Nephron progenitor cell (in vitro differentiated cells): Measurements from ENCODE around the gene ADAMTS18.

Experiments
- DNase-seq: peaks from one replicate; pipeline ENCODE4 v3.0.0; 2021
- H3K27ac Mint-ChIP-seq: 2 replicates; pipeline ENCODE4 v1.8.0; 2021; ENCODE audit warnings: mild to moderate bottlenecking, moderate library complexity, mixed read lengths
- H3K27me3 Mint-ChIP-seq: 2 replicates; pipeline ENCODE4 v1.8.0; 2021; ENCODE audit warnings: mild to moderate bottlenecking, low read depth, mixed read lengths; ENCODE audit not compliant: poor library complexity
- H3K36me3 Mint-ChIP-seq: 2 replicates; pipeline ENCODE4 v1.8.0; 2021; ENCODE audit warnings: low read depth, mixed read lengths
- H3K4me1 Mint-ChIP-seq: 2 replicates; pipeline ENCODE4 v1.8.0; 2021; ENCODE audit warnings: mixed read lengths
- H3K4me3 Mint-ChIP-seq: 2 replicates; pipeline ENCODE4 v1.8.0; 2021; ENCODE audit warnings: mild to moderate bottlenecking, moderate library complexity, mixed read lengths
- H3K9me3 Mint-ChIP-seq: 2 replicates; pipeline ENCODE4 v1.8.0; 2021; ENCODE audit warnings: mild to moderate bottlenecking, moderate library complexity, mixed read lengths
- TF ChIP-seq, protein P1 (sequence below): fragments of 200-600 bp; sonication (generic); IDR thresholded peaks from 2 replicates; pipeline ENCODE4 v1.5.0; 2021; ENCODE audit warnings: antibody characterized with exemption

ADAMTS18 gene

DNA sequence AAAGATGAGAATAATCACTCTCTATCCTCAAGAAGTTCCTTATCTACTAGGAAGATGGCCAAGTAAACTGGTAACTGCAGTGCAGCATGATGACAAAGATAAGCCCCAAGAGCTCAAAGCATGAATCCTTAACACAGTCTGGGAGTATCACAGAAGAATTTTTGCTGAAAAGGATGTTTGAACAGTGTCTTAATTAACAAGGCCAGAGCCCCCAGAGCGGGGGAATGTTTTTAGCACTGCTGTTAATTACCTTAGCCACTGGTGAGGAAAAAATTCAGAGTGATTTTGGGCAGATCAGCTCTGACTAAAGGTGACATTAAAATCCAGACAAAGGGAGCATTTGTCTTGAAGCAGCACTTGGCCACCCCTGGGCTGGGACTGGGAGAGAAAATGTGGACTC, 30.1 kb downstream of the ADAMTS18 start:
- Mint-ChIP-seq H3K27ac (peak overlapping the region; percentile 50), H3K9me3 (peaks cover 25% of the 10 kb centered on the region), H3K27me3 (no peaks in the 10 kb centered on the region), H3K4me3 (no peak overlapping the region), H3K4me1 (peaks cover 30% of the 10 kb centered on the region), H3K36me3 (peaks cover 14% of the 10 kb centered on the region)
- DNase-seq: no peak
- TF ChIP-seq, protein P1, sequence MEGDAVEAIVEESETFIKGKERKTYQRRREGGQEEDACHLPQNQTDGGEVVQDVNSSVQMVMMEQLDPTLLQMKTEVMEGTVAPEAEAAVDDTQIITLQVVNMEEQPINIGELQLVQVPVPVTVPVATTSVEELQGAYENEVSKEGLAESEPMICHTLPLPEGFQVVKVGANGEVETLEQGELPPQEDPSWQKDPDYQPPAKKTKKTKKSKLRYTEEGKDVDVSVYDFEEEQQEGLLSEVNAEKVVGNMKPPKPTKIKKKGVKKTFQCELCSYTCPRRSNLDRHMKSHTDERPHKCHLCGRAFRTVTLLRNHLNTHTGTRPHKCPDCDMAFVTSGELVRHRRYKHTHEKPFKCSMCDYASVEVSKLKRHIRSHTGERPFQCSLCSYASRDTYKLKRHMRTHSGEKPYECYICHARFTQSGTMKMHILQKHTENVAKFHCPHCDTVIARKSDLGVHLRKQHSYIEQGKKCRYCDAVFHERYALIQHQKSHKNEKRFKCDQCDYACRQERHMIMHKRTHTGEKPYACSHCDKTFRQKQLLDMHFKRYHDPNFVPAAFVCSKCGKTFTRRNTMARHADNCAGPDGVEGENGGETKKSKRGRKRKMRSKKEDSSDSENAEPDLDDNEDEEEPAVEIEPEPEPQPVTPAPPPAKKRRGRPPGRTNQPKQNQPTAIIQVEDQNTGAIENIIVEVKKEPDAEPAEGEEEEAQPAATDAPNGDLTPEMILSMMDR: no peak

GRCh38 chr16:77403732-77404131, 31.1 kb downstream of the ADAMTS18 start:
- H3K4me1 Mint-ChIP-seq: peaks cover 26% of the 10 kb centered on the region
- H3K27ac Mint-ChIP-seq: peak overlapping the region; percentile 45
- no peak for DNase-seq
- H3K36me3 Mint-ChIP-seq: peaks cover 14% of the 10 kb centered on the region
- H3K27me3 Mint-ChIP-seq: no peaks in the 10 kb centered on the region
- TF ChIP-seq, protein P1: no peak
- no peak overlapping the region for H3K4me3 Mint-ChIP-seq
- peaks cover 25% of the 10 kb centered on the region for H3K9me3 Mint-ChIP-seq

DNA sequence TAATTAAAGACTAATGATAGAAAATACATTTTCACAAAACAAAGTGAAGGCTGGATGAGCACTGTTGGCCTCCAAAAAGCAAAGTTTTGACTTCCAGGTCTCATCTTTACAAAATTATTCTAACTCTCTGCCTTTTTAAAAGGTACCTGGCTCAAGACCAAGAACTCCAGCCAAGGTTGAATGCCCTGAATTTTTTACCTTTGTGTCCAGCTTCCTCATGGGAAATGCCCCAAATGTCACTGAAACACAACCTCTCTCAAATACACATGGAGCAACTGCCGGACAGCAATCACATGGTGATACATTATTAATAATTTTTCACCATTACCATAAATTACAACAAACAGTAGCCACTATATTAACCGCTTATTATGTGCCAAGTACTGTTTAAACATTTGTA, 32.2 kb downstream of the ADAMTS18 start:
- no peak for DNase-seq
- Mint-ChIP-seq H3K4me1 (peaks cover 36% of the 10 kb centered on the region), H3K9me3 (peaks cover 15% of the 10 kb centered on the region), H3K27ac (no peak overlapping the region), H3K36me3 (peaks cover 5% of the 10 kb centered on the region), H3K4me3 (no peak overlapping the region), H3K27me3 (no peaks in the 10 kb centered on the region)
- TF ChIP-seq, protein P1: no peak

DNA sequence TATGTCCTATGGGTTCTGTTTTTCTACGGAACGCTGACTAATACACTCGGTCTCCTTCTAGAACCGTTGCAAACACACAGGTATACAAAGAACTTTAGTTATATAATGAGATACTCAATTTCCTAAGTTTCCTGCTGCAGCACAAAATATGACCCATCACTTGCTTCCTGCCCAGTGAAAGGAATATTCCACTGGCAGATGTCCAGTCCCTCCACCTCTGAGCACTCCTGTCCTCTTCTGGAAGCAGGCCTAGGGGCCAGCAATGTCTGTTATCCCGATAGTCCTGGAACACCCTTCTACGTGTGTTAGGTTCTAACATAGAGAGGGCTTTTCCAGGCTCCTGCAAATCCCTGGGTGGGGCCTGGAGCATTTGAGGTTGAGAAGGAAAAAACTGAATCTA, 32.7 kb downstream of the ADAMTS18 start:
- peaks cover 3% of the 10 kb centered on the region for H3K36me3 Mint-ChIP-seq
- H3K4me3 Mint-ChIP-seq: no peak overlapping the region
- no peak for DNase-seq
- no peaks in the 10 kb centered on the region for H3K27me3 Mint-ChIP-seq
- H3K27ac Mint-ChIP-seq: peak overlapping the region; percentile 33
- TF ChIP-seq, protein P1: no peak
- H3K4me1 Mint-ChIP-seq: peaks cover 38% of the 10 kb centered on the region
- peaks cover 9% of the 10 kb centered on the region for H3K9me3 Mint-ChIP-seq

DNA sequence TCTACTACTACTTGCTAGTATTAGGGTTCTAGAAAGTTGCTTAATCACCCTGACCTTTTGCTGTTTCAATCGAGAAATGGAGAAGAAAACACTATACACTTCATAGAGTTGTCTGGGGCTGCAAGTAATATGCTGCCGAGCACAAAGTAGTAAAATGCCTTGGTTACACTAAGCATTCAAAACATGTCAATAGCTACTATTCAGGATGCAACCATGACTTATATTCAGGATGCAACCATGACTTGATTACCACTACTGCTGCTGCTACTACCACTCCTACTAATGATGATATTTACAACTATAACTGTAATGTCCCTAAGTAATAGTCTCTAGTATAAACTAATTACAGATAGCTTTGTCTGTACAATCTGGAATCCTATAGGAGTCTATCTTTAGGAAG, 35.3 kb downstream of the ADAMTS18 start:
- TF ChIP-seq, protein P1: no peak
- no peaks in the 10 kb centered on the region for H3K27me3 Mint-ChIP-seq
- H3K36me3 Mint-ChIP-seq: no peaks in the 10 kb centered on the region
- no peak for DNase-seq
- no peaks in the 10 kb centered on the region for H3K9me3 Mint-ChIP-seq
- H3K4me1 Mint-ChIP-seq: peaks cover 27% of the 10 kb centered on the region
- H3K27ac Mint-ChIP-seq: no peak overlapping the region
- no peak overlapping the region for H3K4me3 Mint-ChIP-seq

DNA sequence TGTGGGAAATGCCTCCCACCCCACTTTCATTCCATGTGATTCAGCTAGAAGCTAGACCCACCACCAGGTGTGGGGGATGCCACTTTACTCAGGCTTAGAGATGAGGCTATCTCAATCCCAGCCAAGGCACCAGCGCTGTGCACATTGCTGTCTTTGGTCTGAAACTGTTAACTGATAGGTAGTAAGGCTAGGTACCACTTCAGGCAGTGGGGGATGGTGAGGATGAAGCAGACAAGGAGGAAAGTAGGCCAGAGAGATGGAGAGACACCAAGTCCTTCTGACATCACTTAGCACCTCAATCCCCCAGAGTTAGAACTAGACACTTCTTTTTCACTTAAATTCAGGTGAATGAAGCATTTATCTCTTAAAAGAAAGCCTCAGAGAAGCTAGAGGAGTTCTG, 35.8 kb downstream of the ADAMTS18 start:
- Mint-ChIP-seq H3K27me3 (no peaks in the 10 kb centered on the region), H3K27ac (peak overlapping the region; percentile 50), H3K9me3 (no peaks in the 10 kb centered on the region), H3K36me3 (no peaks in the 10 kb centered on the region), H3K4me3 (no peak overlapping the region), H3K4me1 (peaks cover 22% of the 10 kb centered on the region)
- no peak for DNase-seq
- TF ChIP-seq, protein P1: no peak
